A673 (cell line): ENCODE results near the gene AURKA. TPM values are rescaled to one million over a fixed set of nuclear protein-coding genes. Genes with fewer than 3 reads are reported as not detected.

ENCODE experiments used
- BruUV-seq: library from RNA; stranded (reverse); fragments of 400-500 nt; replicated peaks from 2 replicates; lab custom pipeline; 2021; lab: Mats Ljungman, UMichigan
- CTCF ChIA-PET: fragments of 300-600 bp; sonication (Branson Sonifier 250); formaldehyde crosslinking; loops from one replicate; lab custom pipeline; 2022; ENCODE audit warnings: antibody characterized with exemption; lab: Charles Lee
- POLR2A ChIA-PET: fragments of 300-600 bp; sonication (Branson Sonifier 250); formaldehyde crosslinking; loops from one replicate; lab custom pipeline; 2022; ENCODE audit warnings: antibody characterized with exemption; ENCODE audit not compliant: low non-redundant PET; lab: Charles Lee
- DNase-seq: peaks from one replicate; pipeline ENCODE4 v3.0.0-alpha.2; 2015; ENCODE audit warnings: low spot score
- H3K27ac ChIP-seq: fragments of 200-600 bp; sonication (generic); 2 replicates; pipeline ENCODE4 v1.5.1; 2016; ENCODE audit warnings: mixed run types, low read depth, mild to moderate bottlenecking, mixed read lengths, antibody characterized with exemption, low read length; ENCODE audit not compliant: poor library complexity, severe bottlenecking
- H3K27me3 ChIP-seq: fragments of 200-600 bp; sonication (generic); replicated peaks from 2 replicates; pipeline ENCODE4 v1.6.1; 2017; ENCODE audit warnings: mixed run types, low read depth, mild to moderate bottlenecking, mixed read lengths, antibody characterized with exemption, low read length; ENCODE audit not compliant: insufficient read depth, poor library complexity
- H3K36me3 ChIP-seq: fragments of 200-600 bp; sonication (generic); 2 replicates; pipeline ENCODE4 v1.6.1; 2016; ENCODE audit warnings: mixed run types, mild to moderate bottlenecking, mixed read lengths, antibody characterized with exemption, low read length; ENCODE audit not compliant: insufficient read depth, poor library complexity, severe bottlenecking
- H3K4me1 ChIP-seq: fragments of 200-600 bp; sonication (generic); 2 replicates; pipeline ENCODE4 v1.6.1; 2017; ENCODE audit warnings: mixed run types, mild to moderate bottlenecking, mixed read lengths, antibody characterized with exemption, low read length; ENCODE audit not compliant: insufficient read depth, poor library complexity, severe bottlenecking
- H3K4me3 ChIP-seq: fragments of 200-600 bp; sonication (generic); 2 replicates; pipeline ENCODE4 v1.5.1; 2016; ENCODE audit warnings: low read depth, mixed run types, mild to moderate bottlenecking, mixed read lengths, low read length; ENCODE audit not compliant: poor library complexity, severe bottlenecking
- H3K9me3 ChIP-seq: fragments of 200-600 bp; sonication (generic); 2 replicates; pipeline ENCODE4 v1.6.1; 2016; ENCODE audit warnings: mixed run types, low read depth, mild to moderate bottlenecking, mixed read lengths, antibody characterized with exemption, low read length; ENCODE audit not compliant: poor library complexity, severe bottlenecking
- CTCF ChIP-seq: fragments of 300-800, 200-600 bp; sonication (generic); conservative IDR thresholded peaks from 2 replicates; pipeline ENCODE4 v1.5.1; 2017; ENCODE audit warnings: low read depth, mild to moderate bottlenecking, antibody characterized with exemption, low read length, moderate library complexity, mixed read lengths
- EZH2 ChIP-seq: fragments of 200-600 bp; sonication (generic); IDR thresholded peaks from 2 replicates; pipeline ENCODE4 v1.6.1; 2017; ENCODE audit warnings: borderline replicate concordance, low read depth, mild to moderate bottlenecking, mixed read lengths, antibody characterized with exemption, low read length; ENCODE audit not compliant: poor library complexity, severe bottlenecking
- intact Hi-C: fragments of 100-400 bp; cut with micrococcal nuclease; formaldehyde crosslinking; loops from one replicate; pipeline ENCODE4 v1.10.0; 2022; ENCODE audit not compliant: unreplicated experiment
- total RNA-seq: library from RNA; stranded (reverse); gene quantifications from 2 replicates; pipeline ENCODE4 v1.2.3, GENCODE V29; 2021

AURKA gene
- total RNA-seq, 1 experiment from 2014 or later: 105 TPM

DNA sequence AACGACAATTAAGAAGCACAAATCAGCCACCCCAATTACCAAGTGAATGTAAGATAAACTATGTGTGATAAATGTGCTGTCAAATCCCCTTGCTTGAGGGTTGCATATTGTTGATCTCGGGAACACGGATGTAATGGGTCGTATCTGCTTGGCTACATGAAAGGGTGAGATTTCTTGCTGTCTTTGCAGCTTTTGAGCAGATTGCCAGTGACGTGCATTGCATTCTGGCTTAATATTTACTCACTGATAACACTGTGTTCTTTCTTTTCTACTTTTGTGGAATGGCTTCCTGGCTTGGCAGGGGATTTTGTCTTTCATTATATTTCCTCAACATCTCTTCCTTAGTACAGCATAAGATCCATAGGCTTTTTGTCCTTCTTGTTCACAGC, 43.7 kb downstream of the AURKA start:
- intact Hi-C loops: no loop called here
- no peaks in the 10 kb centered on the region for H3K9me3 ChIP-seq
- DNase-seq: no peak
- no peak overlapping the region for H3K27ac ChIP-seq
- TF ChIP-seq EZH2 (no peak), CTCF (no peak)
- H3K36me3 ChIP-seq: no peaks in the 10 kb centered on the region
- H3K4me3 ChIP-seq: no peak overlapping the region
- H3K4me1 ChIP-seq: no peaks in the 10 kb centered on the region
- BruUV-seq: no TSS peak
- ChIA-PET CTCF (no interaction called here), POLR2A (no interaction called here)
- H3K27me3 ChIP-seq: peaks cover 14% of the 10 kb centered on the region

GRCh38 chr20:56347628-56348304, 44.2 kb downstream of the AURKA start:
- intact Hi-C loops: no loop called here
- DNase-seq: no peak
- Histone ChIP-seq H3K4me3 (no peak overlapping the region), H3K4me1 (no peaks in the 10 kb centered on the region), H3K36me3 (no peaks in the 10 kb centered on the region), H3K27ac (no peak overlapping the region), H3K9me3 (no peaks in the 10 kb centered on the region), H3K27me3 (peaks cover 19% of the 10 kb centered on the region)
- no TSS peak for BruUV-seq
- CTCF ChIA-PET: no interaction called here
- TF ChIP-seq CTCF: no peak
- no peak for TF ChIP-seq EZH2
- POLR2A ChIA-PET: no interaction called here

DNA sequence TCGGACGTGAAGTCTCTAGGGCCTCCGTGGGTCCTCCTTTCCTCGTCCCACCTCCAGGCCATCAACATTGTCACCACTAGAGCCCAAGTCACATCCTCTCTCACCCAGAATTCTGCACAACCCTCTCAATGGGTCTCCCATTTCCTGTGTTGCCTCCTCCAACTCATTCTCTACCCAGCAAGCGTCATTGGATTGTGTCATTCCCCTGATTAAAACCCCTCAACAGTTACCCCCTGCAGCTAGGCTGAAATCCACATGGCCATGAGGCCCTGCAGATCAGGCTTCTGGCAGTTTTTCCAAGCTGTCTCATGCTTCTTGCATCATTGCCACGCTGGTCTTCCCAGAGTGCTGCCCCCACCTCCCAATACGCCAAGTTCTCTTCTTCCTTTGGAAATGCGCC, 46.1 kb downstream of the AURKA start:
- Histone ChIP-seq H3K27ac (no peak overlapping the region), H3K27me3 (peaks cover 25% of the 10 kb centered on the region), H3K4me3 (no peak overlapping the region), H3K9me3 (no peaks in the 10 kb centered on the region), H3K36me3 (no peaks in the 10 kb centered on the region), H3K4me1 (no peaks in the 10 kb centered on the region)
- intact Hi-C loops: loop anchor here (2.0 kb wide), 1 partner anchor 97 kb away; the partner anchor contains the start of gene MC3R
- DNase-seq: peak; percentile 30
- BruUV-seq: no TSS peak
- TF ChIP-seq CTCF: no peak
- no peak for TF ChIP-seq EZH2
- ChIA-PET POLR2A (no interaction called here), CTCF (no interaction called here)
